ENCODE results near the gene MZB1. TPM values are rescaled to one million over a fixed set of nuclear protein-coding genes. Genes with fewer than 3 reads are reported as not detected.

Gene MZB1
- total and polyA plus RNA-seq, 2 of the 8 experiments (the other 6 are each of a cell fraction or from before 2014, with no cell fraction given), result 0.39 to 0.47 TPM

DNA sequence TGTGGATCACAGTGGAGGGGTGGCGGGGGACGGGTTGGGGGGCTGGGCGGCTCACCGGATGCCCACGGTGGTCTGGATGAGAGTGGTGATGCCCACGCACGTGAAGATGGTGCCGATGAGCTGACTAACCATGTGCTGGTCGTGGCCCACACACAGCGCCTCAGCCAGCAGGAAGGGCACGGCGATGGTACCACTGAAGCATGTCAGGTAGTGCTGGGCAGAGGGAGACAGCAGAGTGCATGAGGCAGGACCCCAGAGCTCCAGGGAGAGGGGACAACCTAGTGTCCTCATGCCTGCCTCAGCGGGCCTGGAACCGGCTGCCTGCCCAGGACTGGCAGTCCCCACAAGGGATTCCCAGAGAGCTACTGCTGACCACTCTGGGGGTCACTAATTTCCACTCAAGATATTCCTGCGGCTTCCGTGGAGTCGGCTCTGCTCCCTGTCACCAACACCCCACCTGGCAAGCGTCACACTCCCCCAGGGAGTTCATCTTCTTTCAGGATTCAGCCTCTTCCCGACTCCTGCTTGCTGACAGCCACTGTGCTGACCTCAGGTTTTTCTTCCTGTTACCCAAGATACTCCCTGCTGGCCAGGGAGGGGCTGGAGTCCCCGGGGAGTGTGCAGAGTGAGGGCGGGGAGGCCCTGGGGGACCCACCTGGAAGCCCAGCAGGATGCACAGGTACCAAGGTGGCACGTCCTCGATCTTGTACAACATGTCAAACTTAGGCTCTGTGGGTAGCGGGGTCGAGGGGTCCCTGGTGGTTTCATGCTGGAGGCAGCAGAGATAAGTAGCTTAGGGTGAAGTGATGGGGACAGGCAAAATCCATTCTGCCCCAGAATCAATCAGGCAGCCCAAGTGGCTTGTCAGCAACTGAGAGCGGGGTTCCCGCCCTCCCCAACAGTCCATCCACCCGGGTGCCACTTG lies 7.6 kb downstream of the MZB1 start:
- Histone ChIP-seq H3K9ac (replicated peaks in 1 of 4; ENCODE audit: extremely low read depth in 1 of 4, low read depth in 3 of 4, low read length in 3 of 4) (no peak overlapping the region), H3K18ac (ENCODE audit: extremely low read depth, low read length) (no peak overlapping the region), H3K4me1 (replicated peaks in 1 of 4; ENCODE audit: control insufficient read depth in 3 of 4, insufficient read depth in 4 of 4, low read length in 3 of 4) (peaks cover 0 to 11% (median 0%) of the 10 kb centered on the region in 4 experiments; a peak in 2 of 7 replicates), H2BK12ac (ENCODE audit: low read depth, low read length) (no peak overlapping the region), H3K9me3 (ENCODE audit: insufficient read depth in 2 of 2, low read depth in 1 of 2, low read length in 1 of 2) (no peaks in the 10 kb centered on the region), H2BK120ac (replicated peaks; ENCODE audit: low read depth, low read length) (no peak overlapping the region), H3K79me2 (ENCODE audit: control insufficient read depth in 1 of 2, insufficient read depth in 2 of 2, low read length in 2 of 2) (no peaks in the 10 kb centered on the region), H3K4ac (replicated peaks; ENCODE audit: insufficient read length, low read depth, low read length) (no peak overlapping the region), H3K36me3 (ENCODE audit: control insufficient read depth in 2 of 4, insufficient read depth in 4 of 4, low read length in 3 of 4) (no peaks in the 10 kb centered on the region), H3K56ac (replicated peaks; ENCODE audit: insufficient read length, low read depth, low read length) (no peak overlapping the region), H3K23ac (ENCODE audit: insufficient read length) (no peak overlapping the region), H2BK5ac (ENCODE audit: low read depth, low read length) (no peak overlapping the region; the same call in 1 of the 2 replicates), H4K91ac (replicated peaks; ENCODE audit: insufficient read length, low read length) (no peak overlapping the region), H3K27ac (ENCODE audit: low read depth, low read length) (no peak overlapping the region), H4K5ac (ENCODE audit: insufficient read length, low read depth, low read length) (no peak overlapping the region), H2BK20ac (ENCODE audit: low read length) (no peak overlapping the region), H3K14ac (ENCODE audit: insufficient read length) (no peak overlapping the region), H4K20me1 (replicated peaks in 1 of 2; ENCODE audit: control insufficient read depth in 1 of 2, insufficient read depth in 2 of 2, low read length in 2 of 2) (peaks cover 0 to 5% of the 10 kb centered on the region in 2 experiments), H3K23me2 (ENCODE audit: low read depth, low read length) (no peaks in the 10 kb centered on the region), H4K8ac (ENCODE audit: extremely low read depth, insufficient read depth, low read length) (0 out of 2 replicates have a peak overlapping the region, but pooled peaks have one; percentile 62), H2BK15ac (ENCODE audit: low read length) (no peak overlapping the region; the same call in 1 of the 2 replicates), H2AK5ac (ENCODE audit: low read depth, low read length) (peak overlapping the region; percentile 30; the same call in 1 of the 2 replicates), H3K4me3 (ENCODE audit: extremely low read depth in 1 of 4, insufficient read depth in 2 of 4, low read depth in 3 of 4, low read length in 4 of 4) (no peak overlapping the region), H3K79me1 (ENCODE audit: low read depth, low read length) (no peaks in the 10 kb centered on the region; the same call in 1 of the 2 replicates), H3K27me3 (replicated peaks in 1 of 4; ENCODE audit: control insufficient read depth in 3 of 4, extremely low read depth in 1 of 4, insufficient read depth in 3 of 4, low read length in 3 of 4) (no peaks in the 10 kb centered on the region), H3K4me2 (ENCODE audit: insufficient read depth in 1 of 2, low read depth in 2 of 2, low read length in 2 of 2) (no peak overlapping the region), H2AFZ (ENCODE audit: low read length) (no peak overlapping the region)
- TF ChIP-seq POLR2A (IDR thresholded peaks at IDR 0.05; ENCODE audit: control extremely low read depth in 1 of 2, low read depth in 2 of 2, low read length in 2 of 2) (no peak), CHD1 (IDR thresholded peaks at IDR 0.05; ENCODE audit: low read depth, low read length) (no peak), SAP30 (IDR thresholded peaks at IDR 0.05; ENCODE audit: insufficient read depth, insufficient replicate concordance, low read length) (no peak), KDM4A (IDR thresholded peaks at IDR 0.05; ENCODE audit: low read depth, low read length, severe bottlenecking) (no peak), CEBPB (IDR thresholded peaks at IDR 0.05; ENCODE audit: low read depth, low read length) (no peak), EP300 (IDR thresholded peaks at IDR 0.05; ENCODE audit: borderline replicate concordance in 1 of 2, low read depth in 2 of 2, low read length in 2 of 2) (no peak), ATF2 (IDR thresholded peaks at IDR 0.05; ENCODE audit: low read length) (no peak), NRF1 (IDR thresholded peaks at IDR 0.05; ENCODE audit: low read depth, low read length) (no peak)
- ChIA-PET POLR2A (ENCODE audit: partially characterized antibody) (interaction anchor here (0.8 to 3.1 kb wide), 7 partner anchors 10 to 88 kb away, joined by 3 to 12 read pairs (median 4); partner anchors contain the start of genes MATR3 and PROB1), CTCF (ENCODE audit: partially characterized antibody) (interaction anchor here (1.3 to 1.9 kb wide), 2 partner anchors 9 to 132 kb away, joined by 3 to 8 read pairs; no protein-coding TSS in a partner anchor)
- FAIRE-seq, result no peak
- no peak for DNase-seq (ENCODE audit: low read depth in 1 of 2, low spot score in 2 of 2)
- whole genome bisulfite sequencing, 2 experiments (ENCODE audit: extremely low coverage in 1 of 2, insufficient coverage in 1 of 2, insufficient read length in 1 of 2, insufficient replicate concordance in 2 of 2, low coverage in 1 of 2, low lambda C conversion rate in 2 of 2, missing lambda C conversion rate in 1 of 2), result 95% methylated on average over 28 of the region's 28 CpGs; no CpG with 5 or more reads in 1 of the 2 experiments
